ENCODE results near the gene MAN2B1. TPM values are rescaled to one million over a fixed set of nuclear protein-coding genes. Genes with fewer than 3 reads are reported as not detected.
"Not testable (repeated sequence)": the region's sequence is repeated elsewhere in the genome, so short reads cannot be mapped to it uniquely, and the experiment has no call there.

Gene MAN2B1
- total RNA-seq, 1 experiment from 2014 or later = 77.2 TPM

DNA sequence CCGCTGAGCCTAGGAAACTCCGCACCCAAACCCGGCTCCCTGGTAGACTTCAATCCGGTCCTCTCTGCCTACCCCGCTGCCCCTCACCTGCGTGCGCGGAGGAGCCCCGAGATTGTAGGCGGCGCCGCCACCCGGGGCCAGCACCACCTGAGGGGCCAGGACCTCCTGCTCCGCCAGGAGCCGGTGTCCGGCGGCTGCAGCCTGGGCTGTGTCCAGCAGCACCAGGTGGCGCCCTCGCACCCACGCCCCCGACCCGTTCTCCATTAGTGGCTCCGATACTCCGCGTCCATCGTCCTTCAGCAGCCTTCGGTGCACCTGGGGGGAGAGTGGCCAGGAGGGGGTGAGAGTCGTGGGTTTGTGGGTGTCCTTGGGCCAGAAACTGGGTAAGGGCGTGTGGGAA lies 18.5 kb downstream of the MAN2B1 start:
- H4K20me1 ChIP-seq (ENCODE audit: insufficient read depth, low read depth, low read length) = no peaks in the 10 kb centered on the region
- peaks cover 19% of the 10 kb centered on the region for H3K36me3 ChIP-seq (ENCODE audit: insufficient read depth, low read length)
- no peaks in the 10 kb centered on the region for H3K4me1 ChIP-seq (ENCODE audit: low read length)
- DNase-seq = no peak
- no peaks in the 10 kb centered on the region for H3K27me3 ChIP-seq (ENCODE audit: low read length)
- no peak overlapping the region for H3K4me3 ChIP-seq (ENCODE audit: low read length)
- H3K9me2 ChIP-seq (replicated peaks; ENCODE audit: insufficient read depth, low read length) = no peaks in the 10 kb centered on the region
- no peaks in the 10 kb centered on the region for H3K79me2 ChIP-seq (ENCODE audit: low read length)
- H3K9ac ChIP-seq (ENCODE audit: low read length) = no peak overlapping the region
- H3K4me2 ChIP-seq (ENCODE audit: low read depth, low read length, poor library complexity, severe bottlenecking) = no peak overlapping the region
- no peak overlapping the region for H3K27ac ChIP-seq (ENCODE audit: low read length)
- no peaks in the 10 kb centered on the region for H3K9me3 ChIP-seq (ENCODE audit: low read length)
- H2AFZ ChIP-seq (ENCODE audit: low read length) = no peak overlapping the region

- Histone ChIP-seq H3K4me3 (ENCODE audit: low read length) (no peak overlapping the region), H3K4me2 (ENCODE audit: low read depth, low read length, poor library complexity, severe bottlenecking) (no peak overlapping the region), H3K27ac (ENCODE audit: low read length) (no peak overlapping the region), H3K9me2 (replicated peaks; ENCODE audit: insufficient read depth, low read length) (no peaks in the 10 kb centered on the region), H3K4me1 (ENCODE audit: low read length) (no peaks in the 10 kb centered on the region), H3K36me3 (ENCODE audit: insufficient read depth, low read length) (peaks cover 19% of the 10 kb centered on the region), H3K79me2 (ENCODE audit: low read length) (no peaks in the 10 kb centered on the region), H3K27me3 (ENCODE audit: low read length) (no peaks in the 10 kb centered on the region), H4K20me1 (ENCODE audit: insufficient read depth, low read depth, low read length) (no peaks in the 10 kb centered on the region), H3K9me3 (ENCODE audit: low read length) (no peaks in the 10 kb centered on the region), H2AFZ (ENCODE audit: low read length) (no peak overlapping the region), H3K9ac (ENCODE audit: low read length) (no peak overlapping the region)
- peak; percentile 74 for DNase-seq
These were observed 19.0 kb downstream of the MAN2B1 start for GRCh38 chr19:12647490-12648071.

DNA sequence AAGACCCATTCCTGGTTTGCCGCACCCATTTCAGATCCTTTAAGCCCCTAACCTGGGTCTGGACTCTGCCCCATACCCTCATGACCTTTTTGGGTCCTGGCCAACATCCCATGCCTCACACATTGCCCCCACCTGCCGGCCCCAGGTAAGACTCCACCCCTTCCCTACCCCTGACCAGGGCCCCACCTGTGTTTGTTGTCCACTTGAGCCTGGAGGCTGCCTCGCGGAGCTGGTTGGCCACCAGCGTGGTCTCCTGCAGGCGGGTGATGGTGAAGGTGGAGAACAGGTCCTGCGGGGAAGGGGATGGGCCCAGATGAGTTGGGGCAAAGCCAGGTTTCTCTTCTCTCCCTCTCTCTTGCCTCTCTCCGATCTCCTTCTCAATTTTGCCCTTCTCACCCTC lies 19.5 kb downstream of the MAN2B1 start:
- H3K36me3 ChIP-seq (ENCODE audit: insufficient read depth, low read length) = peaks cover 18% of the 10 kb centered on the region
- no peak overlapping the region for H3K9ac ChIP-seq (ENCODE audit: low read length)
- H4K20me1 ChIP-seq (ENCODE audit: insufficient read depth, low read depth, low read length) = no peaks in the 10 kb centered on the region
- no peaks in the 10 kb centered on the region for H3K79me2 ChIP-seq (ENCODE audit: low read length)
- peak; percentile 37 for DNase-seq
- H3K9me3 ChIP-seq (ENCODE audit: low read length) = no peaks in the 10 kb centered on the region
- H2AFZ ChIP-seq (ENCODE audit: low read length) = no peak overlapping the region
- no peak overlapping the region for H3K27ac ChIP-seq (ENCODE audit: low read length)
- no peak overlapping the region for H3K4me3 ChIP-seq (ENCODE audit: low read length)
- H3K9me2 ChIP-seq (replicated peaks; ENCODE audit: insufficient read depth, low read length) = no peaks in the 10 kb centered on the region
- H3K4me2 ChIP-seq (ENCODE audit: low read depth, low read length, poor library complexity, severe bottlenecking) = no peak overlapping the region
- H3K27me3 ChIP-seq (ENCODE audit: low read length) = no peaks in the 10 kb centered on the region
- H3K4me1 ChIP-seq (ENCODE audit: low read length) = no peaks in the 10 kb centered on the region

GRCh38 chr19:12646551-12646950 lies 20.0 kb downstream of the MAN2B1 start:
- Histone ChIP-seq H3K9me3 (ENCODE audit: low read length) (no peaks in the 10 kb centered on the region), H4K20me1 (ENCODE audit: insufficient read depth, low read depth, low read length) (no peaks in the 10 kb centered on the region), H3K4me3 (ENCODE audit: low read length) (no peak overlapping the region), H3K4me2 (ENCODE audit: low read depth, low read length, poor library complexity, severe bottlenecking) (no peak overlapping the region), H3K27me3 (ENCODE audit: low read length) (no peaks in the 10 kb centered on the region), H2AFZ (ENCODE audit: low read length) (no peak overlapping the region), H3K79me2 (ENCODE audit: low read length) (no peaks in the 10 kb centered on the region), H3K9me2 (replicated peaks; ENCODE audit: insufficient read depth, low read length) (no peaks in the 10 kb centered on the region), H3K36me3 (ENCODE audit: insufficient read depth, low read length) (peaks cover 13% of the 10 kb centered on the region), H3K9ac (ENCODE audit: low read length) (no peak overlapping the region), H3K4me1 (ENCODE audit: low read length) (no peaks in the 10 kb centered on the region), H3K27ac (ENCODE audit: low read length) (no peak overlapping the region)
- DNase-seq = no peak

DNA sequence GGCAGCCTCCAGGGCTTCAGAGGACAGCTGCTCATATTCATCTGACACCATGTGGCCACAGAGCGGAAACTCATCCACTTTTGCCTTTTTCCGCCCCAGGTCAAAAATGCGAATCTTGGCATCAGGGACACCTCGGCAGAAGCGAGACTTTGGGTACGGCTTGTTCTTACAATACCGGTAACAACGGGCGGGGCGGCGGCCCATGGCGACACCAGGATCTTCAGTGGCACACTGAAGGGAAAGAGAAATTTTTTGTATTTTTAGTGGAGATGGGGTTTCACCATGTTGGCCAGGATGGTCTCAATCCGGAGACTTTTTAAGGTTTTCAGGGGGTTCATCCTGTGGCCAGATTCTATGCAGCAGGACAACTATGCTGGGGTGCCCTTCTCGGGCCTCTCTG lies 22.8 kb downstream of the MAN2B1 start:
- not testable (repeated sequence) for H3K9me3 ChIP-seq (ENCODE audit: low read length); H3K4me1 ChIP-seq (ENCODE audit: low read length); H3K9me2 ChIP-seq (replicated peaks; ENCODE audit: insufficient read depth, low read length); H3K27me3 ChIP-seq (ENCODE audit: low read length); H3K4me3 ChIP-seq (ENCODE audit: low read length); H4K20me1 ChIP-seq (ENCODE audit: insufficient read depth, low read depth, low read length); H3K27ac ChIP-seq (ENCODE audit: low read length); H2AFZ ChIP-seq (ENCODE audit: low read length); H3K79me2 ChIP-seq (ENCODE audit: low read length); H3K9ac ChIP-seq (ENCODE audit: low read length); H3K4me2 ChIP-seq (ENCODE audit: low read depth, low read length, poor library complexity, severe bottlenecking); H3K36me3 ChIP-seq (ENCODE audit: insufficient read depth, low read length); DNase-seq

- Histone ChIP-seq H3K4me1 (ENCODE audit: low read length) (no peaks in the 10 kb centered on the region), H3K79me2 (ENCODE audit: low read length) (no peaks in the 10 kb centered on the region), H4K20me1 (ENCODE audit: insufficient read depth, low read depth, low read length) (no peaks in the 10 kb centered on the region), H3K9ac (ENCODE audit: low read length) (no peak overlapping the region), H3K9me2 (replicated peaks; ENCODE audit: insufficient read depth, low read length) (no peaks in the 10 kb centered on the region), H2AFZ (ENCODE audit: low read length) (no peak overlapping the region), H3K4me2 (ENCODE audit: low read depth, low read length, poor library complexity, severe bottlenecking) (no peak overlapping the region), H3K9me3 (ENCODE audit: low read length) (no peaks in the 10 kb centered on the region), H3K27me3 (ENCODE audit: low read length) (no peaks in the 10 kb centered on the region), H3K4me3 (ENCODE audit: low read length) (no peak overlapping the region), H3K36me3 (ENCODE audit: insufficient read depth, low read length) (peaks cover 6% of the 10 kb centered on the region; the same call in 1 of the 2 replicates), H3K27ac (ENCODE audit: low read length) (no peak overlapping the region)
- no peak for DNase-seq
These were observed 24.0 kb downstream of the MAN2B1 start for GRCh38 chr19:12642506-12642905.

DNA sequence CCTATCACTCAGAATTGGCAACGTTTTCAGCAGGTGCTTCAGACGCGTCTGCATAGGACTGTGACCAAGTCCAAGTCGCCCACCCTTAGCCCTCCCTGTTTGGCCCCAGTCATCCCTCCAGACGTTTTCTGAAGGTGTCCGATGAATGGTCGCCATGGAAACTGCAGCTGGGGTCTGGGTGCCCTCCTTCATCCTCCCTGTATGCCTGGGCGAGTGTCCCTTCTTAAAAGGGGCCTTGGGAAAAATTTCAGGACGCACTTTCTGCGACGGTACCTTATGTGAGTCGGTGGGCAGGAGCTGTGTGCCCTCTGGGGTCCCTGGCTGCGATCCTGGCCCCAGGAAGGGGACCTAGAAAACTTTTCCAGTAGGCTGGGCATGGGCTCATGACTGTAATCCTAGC lies 25.1 kb downstream of the MAN2B1 start:
- no peaks in the 10 kb centered on the region for H3K4me1 ChIP-seq (ENCODE audit: low read length)

DNA sequence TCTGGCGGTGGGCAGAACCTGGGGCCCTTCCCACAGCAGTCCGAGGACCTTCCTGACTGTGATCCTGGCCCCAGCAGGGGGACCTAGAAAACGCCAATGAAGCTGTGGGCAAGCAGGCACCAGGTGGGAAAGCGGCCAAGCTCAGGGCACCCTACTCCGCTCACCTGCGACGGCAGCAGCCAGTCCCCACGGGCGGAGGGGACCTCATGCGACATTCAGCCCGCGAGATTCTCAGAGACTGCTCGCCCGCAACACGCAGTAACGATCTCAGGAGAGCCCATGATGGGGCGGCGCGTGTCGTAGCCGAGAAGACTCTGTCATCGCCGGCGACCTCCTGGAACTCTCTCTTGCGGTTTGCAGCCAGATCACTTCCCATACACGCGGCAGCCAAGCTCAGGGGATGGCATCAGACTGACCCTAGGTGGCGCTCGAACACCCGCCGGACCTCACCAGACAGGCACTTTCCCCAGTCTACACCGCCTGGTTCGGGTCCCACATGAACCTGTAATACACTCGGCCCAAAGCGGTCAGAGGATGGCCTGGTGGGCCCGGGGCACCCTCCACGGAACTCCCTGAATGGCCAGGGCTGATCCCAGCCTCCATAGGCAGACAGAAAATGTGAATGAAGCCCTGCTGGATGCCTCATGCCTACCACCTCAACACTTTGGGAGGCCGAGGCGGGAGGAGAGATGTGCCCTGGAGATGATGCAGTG lies 26.5 kb downstream of the MAN2B1 start:
- Histone ChIP-seq H2AFZ (ENCODE audit: low read length) (no peak overlapping the region), H3K4me1 (ENCODE audit: low read length) (no peaks in the 10 kb centered on the region), H3K4me3 (ENCODE audit: low read length) (no peak overlapping the region), H3K9me2 (replicated peaks; ENCODE audit: insufficient read depth, low read length) (no peaks in the 10 kb centered on the region), H4K20me1 (ENCODE audit: insufficient read depth, low read depth, low read length) (no peaks in the 10 kb centered on the region), H3K9ac (ENCODE audit: low read length) (no peak overlapping the region), H3K9me3 (ENCODE audit: low read length) (no peaks in the 10 kb centered on the region), H3K4me2 (ENCODE audit: low read depth, low read length, poor library complexity, severe bottlenecking) (no peak overlapping the region), H3K79me2 (ENCODE audit: low read length) (no peaks in the 10 kb centered on the region), H3K27me3 (ENCODE audit: low read length) (no peaks in the 10 kb centered on the region), H3K36me3 (ENCODE audit: insufficient read depth, low read length) (0 out of 2 replicates have a peak, but pooled peaks cover 4% of the 10 kb centered on the region), H3K27ac (ENCODE audit: low read length) (no peak overlapping the region)
- peak; percentile 83 for DNase-seq

More for the DNA sequence above, 25.1 kb downstream of the MAN2B1 start:
- Histone ChIP-seq H3K27me3 (ENCODE audit: low read length) (no peaks in the 10 kb centered on the region), H2AFZ (ENCODE audit: low read length) (no peak overlapping the region), H3K9ac (ENCODE audit: low read length) (no peak overlapping the region), H3K36me3 (ENCODE audit: insufficient read depth, low read length) (0 out of 2 replicates have a peak, but pooled peaks cover 4% of the 10 kb centered on the region), H3K9me2 (replicated peaks; ENCODE audit: insufficient read depth, low read length) (no peaks in the 10 kb centered on the region), H3K79me2 (ENCODE audit: low read length) (no peaks in the 10 kb centered on the region), H3K4me3 (ENCODE audit: low read length) (no peak overlapping the region), H3K9me3 (ENCODE audit: low read length) (no peaks in the 10 kb centered on the region), H4K20me1 (ENCODE audit: insufficient read depth, low read depth, low read length) (no peaks in the 10 kb centered on the region), H3K27ac (ENCODE audit: low read length) (no peak overlapping the region), H3K4me2 (ENCODE audit: low read depth, low read length, poor library complexity, severe bottlenecking) (no peak overlapping the region)
- no peak for DNase-seq
